ENCODE data around the gene PAM.

GRCh38 chr5:102853680-102854079 is 98.6 kb downstream of the PAM start:
- TF ChIP-seq KLF13 (CRISPR knock-in tag; IDR thresholded peaks at IDR 0.05) (no peak), RFX5 (IDR thresholded peaks at IDR 0.05; ENCODE audit: low read depth, low read length) (no peak), ERF (CRISPR knock-in tag; IDR thresholded peaks at IDR 0.05) (no peak), ZNF816 (CRISPR knock-in tag; IDR thresholded peaks at IDR 0.05; ENCODE audit: borderline replicate concordance) (no peak)
